Measurements from ENCODE around the gene CTNNA2.
"Not testable (repeated sequence)": the region's sequence is repeated elsewhere in the genome, so short reads cannot be mapped to it uniquely, and the experiment has no call there.

CTNNA2 gene

GRCh38 chr2:80166483-80167171 is 653.8 kb downstream of the CTNNA2 start:
- DNase-seq, result no peak

GRCh38 chr2:80167284-80167808 is 654.5 kb downstream of the CTNNA2 start:
- DNase-seq, result no peak

- DNase-seq, result no peak
Measured at GRCh38 chr2:80168037-80168436, 655.2 kb downstream of the CTNNA2 start.

- DNase-seq, result no peak
Measured at GRCh38 chr2:80168801-80169200, 656.0 kb downstream of the CTNNA2 start.

- no peak for DNase-seq
Measured at GRCh38 chr2:80169811-80170594, 657.2 kb downstream of the CTNNA2 start.

GRCh38 chr2:80185091-80185490 is 672.2 kb downstream of the CTNNA2 start:
- no peak for DNase-seq

GRCh38 chr2:80186262-80186661 is 673.4 kb downstream of the CTNNA2 start:
- no peak for DNase-seq

GRCh38 chr2:80187156-80187555 is 674.3 kb downstream of the CTNNA2 start:
- DNase-seq, result no peak

GRCh38 chr2:80190166-80190565 is 677.3 kb downstream of the CTNNA2 start:
- no peak for DNase-seq

- no peak for DNase-seq
Measured at GRCh38 chr2:80193566-80193965, 680.7 kb downstream of the CTNNA2 start.

- no peak for DNase-seq
Measured at GRCh38 chr2:80195034-80195433, 682.2 kb downstream of the CTNNA2 start.

- no peak for DNase-seq
Measured at GRCh38 chr2:80198042-80198441, 685.2 kb downstream of the CTNNA2 start.

GRCh38 chr2:80199504-80199903 is 686.7 kb downstream of the CTNNA2 start:
- no peak for DNase-seq

GRCh38 chr2:80203929-80204328 is 691.1 kb downstream of the CTNNA2 start:
- DNase-seq, result not testable (repeated sequence)

GRCh38 chr2:80205498-80205897 is 692.6 kb downstream of the CTNNA2 start:
- DNase-seq, result no peak

- DNase-seq, result no peak
Measured at GRCh38 chr2:80209458-80209857, 696.6 kb downstream of the CTNNA2 start.

- DNase-seq, result no peak
Measured at GRCh38 chr2:80217446-80217845, 704.6 kb downstream of the CTNNA2 start.

- DNase-seq, result no peak
Measured at GRCh38 chr2:80222644-80223043, 709.8 kb downstream of the CTNNA2 start.

- no peak for DNase-seq
Measured at GRCh38 chr2:80231421-80231820, 718.6 kb downstream of the CTNNA2 start.

GRCh38 chr2:80233333-80233732 is 720.5 kb downstream of the CTNNA2 start:
- DNase-seq, result no peak

GRCh38 chr2:80238692-80239469 is 726.0 kb downstream of the CTNNA2 start:
- DNase-seq, result peak; percentile 51

- no peak for DNase-seq
Measured at GRCh38 chr2:80242355-80242910, 729.6 kb downstream of the CTNNA2 start.

Measured in midbrain (tissue), 1 donor.